Head of caudate nucleus (tissue), 42 donors: Measurements from ENCODE around the gene C12orf75.
"Not testable (repeated sequence)": the region's sequence is repeated elsewhere in the genome, so short reads cannot be mapped to it uniquely, and the experiment has no call there.

Source experiments
- DNase-seq, 42 donors: peaks; one replicate each; pipeline versions ENCODE4 v3.0.0 to v3.0.0-alpha.2; 2020 to 2021; ENCODE audit warnings: mixed read lengths in 7 of 42
- intact Hi-C: fragments of 100-400 bp; cut with DNase I; formaldehyde crosslinking; loops from one replicate; pipeline ENCODE4 v1.15.0; 2022

Gene C12orf75

GRCh38 chr12:105399428-105400081 is 69.1 kb downstream of the C12orf75 start:
- intact Hi-C loops, result no loop called here
- no peak for DNase-seq

- intact Hi-C loops, result no loop called here
- DNase-seq, result no peak
These were observed 69.7 kb downstream of the C12orf75 start for GRCh38 chr12:105400227-105400626.

GRCh38 chr12:105401198-105401597 is 70.7 kb downstream of the C12orf75 start:
- DNase-seq, result no peak
- intact Hi-C loops, result no loop called here

- intact Hi-C loops, result no loop called here
- DNase-seq, result no peak
These were observed 71.9 kb downstream of the C12orf75 start for GRCh38 chr12:105402366-105402765.

GRCh38 chr12:105403095-105403494 is 72.6 kb downstream of the C12orf75 start:
- intact Hi-C loops, result no loop called here
- DNase-seq, result no peak

GRCh38 chr12:105404134-105404533 is 73.6 kb downstream of the C12orf75 start:
- intact Hi-C loops, DNase-seq: not testable (repeated sequence)

- intact Hi-C loops, result no loop called here
- no peak for DNase-seq
These were observed 76.0 kb downstream of the C12orf75 start for GRCh38 chr12:105406497-105406896.

- intact Hi-C loops, result no loop called here
- no peak for DNase-seq
These were observed 78.8 kb downstream of the C12orf75 start for GRCh38 chr12:105409279-105409678.

GRCh38 chr12:105409801-105410471 is 79.4 kb downstream of the C12orf75 start:
- no peak for DNase-seq
- intact Hi-C loops, result no loop called here

GRCh38 chr12:105413911-105414487 is 83.5 kb downstream of the C12orf75 start:
- intact Hi-C loops, result no loop called here

GRCh38 chr12:105417732-105418131 is 87.2 kb downstream of the C12orf75 start:
- DNase-seq, result no peak
- intact Hi-C loops, result no loop called here

More at GRCh38 chr12:105413911-105414487, 83.5 kb downstream of the C12orf75 start:
- DNase-seq, result no peak

- no peak for DNase-seq
- intact Hi-C loops, result no loop called here
These were observed 87.7 kb downstream of the C12orf75 start for GRCh38 chr12:105418229-105418628.

- DNase-seq, result no peak
- intact Hi-C loops, result no loop called here
These were observed 88.4 kb downstream of the C12orf75 start for GRCh38 chr12:105418821-105419291.

GRCh38 chr12:105419606-105420005 is 89.1 kb downstream of the C12orf75 start:
- intact Hi-C loops, result loop anchor here (5.0 to 10.0 kb wide), 2 partner anchors 715 to 803 kb away; partner anchors contain the start of gene NUAK1
- no peak for DNase-seq

- DNase-seq, result no peak
- intact Hi-C loops, result loop anchor here (5.0 to 10.0 kb wide), 2 partner anchors 715 to 802 kb away; partner anchors contain the start of gene NUAK1
These were observed 89.6 kb downstream of the C12orf75 start for GRCh38 chr12:105420046-105420445.

- peak; percentile 62 to 91 (median 84) for DNase-seq
- intact Hi-C loops, result loop anchor here (5.0 to 10.0 kb wide), 2 partner anchors 714 to 802 kb away; partner anchors contain the start of gene NUAK1
These were observed 90.3 kb downstream of the C12orf75 start for GRCh38 chr12:105420659-105421240.
